Ureter (tissue), 1 donor: ENCODE results near the gene NAV1. TPM values are rescaled to one million over a fixed set of nuclear protein-coding genes. Genes with fewer than 3 reads are reported as not detected.
"Not testable (repeated sequence)": the region's sequence is repeated elsewhere in the genome, so short reads cannot be mapped to it uniquely, and the experiment has no call there.

ENCODE experiments used
- DNase-seq: peaks from one replicate; pipeline ENCODE4 v3.0.0-alpha.2; 2020; ENCODE audit warnings: low spot score
- total RNA-seq: library from RNA; stranded (reverse); gene quantifications from one replicate; pipeline ENCODE4 v1.2.4, GENCODE V29; 2023
- donor health status: DM: yes; HTN: yes; CAD: no.

NAV1 gene
- total RNA-seq, 1 donor from 2014 or later = 49.3 TPM

DNA sequence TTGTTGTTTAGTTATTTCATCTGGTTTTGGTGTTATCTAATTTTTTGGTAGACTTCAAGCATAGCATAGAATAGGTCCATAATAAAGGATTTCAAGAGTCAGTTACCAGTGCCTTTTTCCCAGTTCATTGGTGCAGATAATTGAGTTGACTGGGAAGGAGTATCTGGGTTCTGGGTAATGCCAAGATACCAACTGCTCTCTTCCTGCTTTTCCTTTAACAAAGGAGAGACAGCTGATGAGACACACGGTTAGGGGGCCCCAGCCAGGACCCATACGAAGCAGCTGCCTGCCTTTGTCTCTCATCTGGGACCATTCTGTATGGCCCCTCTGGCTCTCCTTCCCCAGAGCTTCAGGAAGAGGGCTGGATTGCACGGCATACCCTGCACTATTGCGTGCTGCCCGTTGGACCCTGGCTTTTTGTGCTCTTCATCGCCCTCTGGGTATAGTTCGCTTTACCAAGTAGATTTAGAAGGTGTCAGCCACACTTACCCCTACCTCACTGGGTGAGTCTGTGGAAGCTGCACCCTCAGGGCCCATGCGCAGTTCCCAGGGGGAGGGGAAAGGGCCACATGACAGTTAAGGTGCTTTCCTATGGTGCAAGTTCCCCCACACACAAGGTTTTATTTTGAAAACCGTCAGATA, 7.0 kb downstream of the NAV1 start:
- no peak for DNase-seq

DNA sequence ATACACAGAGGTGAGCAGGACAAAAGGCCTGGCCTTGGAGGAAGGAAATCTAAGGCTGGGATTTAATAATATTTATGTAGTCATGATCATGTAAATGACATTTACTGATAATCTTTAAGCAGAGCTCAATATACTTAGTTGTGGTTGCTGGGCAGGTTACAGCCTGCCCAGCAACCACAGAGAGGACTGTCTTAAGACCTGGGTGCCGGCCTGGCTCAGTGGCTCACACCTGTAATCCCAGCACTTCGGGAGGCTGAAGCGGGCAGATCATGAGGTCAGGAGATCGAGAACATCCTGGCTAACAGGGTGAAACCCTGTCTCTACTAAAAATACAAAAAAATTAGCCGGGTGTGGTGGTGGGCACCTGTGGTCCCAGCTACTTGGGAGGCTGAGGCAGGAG, 10.6 kb downstream of the NAV1 start:
- not testable (repeated sequence) for DNase-seq

DNA sequence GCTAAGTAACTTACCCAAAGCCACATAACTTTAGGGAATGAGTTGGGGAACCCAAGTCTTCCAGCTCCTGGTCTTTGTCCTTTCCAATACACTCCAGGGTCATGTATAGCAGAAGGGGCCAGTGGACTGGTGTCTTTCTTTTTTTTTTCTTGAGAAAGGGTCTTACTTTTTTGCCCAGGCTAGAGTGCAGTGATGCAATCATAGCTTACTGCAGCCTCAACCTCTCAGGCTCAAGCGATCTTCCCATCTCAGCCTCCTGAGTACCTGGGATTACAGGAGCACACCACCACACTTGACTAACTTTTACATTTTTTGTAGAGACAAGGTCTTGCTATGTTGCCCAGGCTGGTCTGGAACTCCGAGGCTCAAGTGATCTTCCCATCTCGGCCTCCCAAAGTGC, 12.2 kb downstream of the NAV1 start:
- DNase-seq = no peak

DNA sequence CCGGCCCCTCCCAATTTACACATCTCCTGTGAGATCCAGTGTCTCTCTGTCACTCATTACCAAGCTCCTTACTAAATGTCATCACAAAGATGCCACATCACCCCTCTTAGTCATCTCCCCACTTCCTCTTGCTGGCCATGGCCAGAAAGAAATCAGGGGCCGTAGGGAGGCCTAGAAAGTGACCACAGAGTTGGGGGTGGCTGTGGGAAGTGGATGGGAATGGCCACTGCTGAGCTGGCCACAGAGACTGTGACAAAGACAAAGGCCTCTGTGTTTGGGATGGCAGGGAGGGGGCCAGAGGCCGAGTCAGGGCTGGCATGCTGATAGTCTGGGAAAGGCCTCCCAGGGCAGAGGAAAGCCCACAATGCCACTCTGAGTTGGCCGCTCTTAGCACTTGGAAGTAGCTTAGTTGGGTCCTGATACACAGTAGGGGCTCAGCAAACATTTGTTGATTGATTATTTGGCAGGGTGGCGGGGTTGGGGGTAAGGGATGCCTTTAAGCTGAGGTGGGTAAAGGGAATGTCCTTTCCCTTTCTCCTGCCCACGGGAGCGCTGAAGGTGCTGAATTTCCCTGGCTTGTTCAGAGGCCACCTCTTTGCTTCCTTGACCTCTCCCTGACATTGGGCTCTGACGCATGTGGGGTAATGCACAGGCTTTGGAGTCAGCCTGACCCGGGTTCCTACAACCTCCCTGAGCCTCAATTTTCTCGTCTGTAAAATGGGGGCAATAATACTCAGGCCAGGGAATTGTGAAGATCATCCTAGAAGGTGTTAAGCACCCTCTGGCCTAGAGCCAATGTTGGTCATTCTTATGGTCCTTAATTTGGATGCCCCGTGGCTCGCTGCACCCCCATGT, 13.2 kb downstream of the NAV1 start:
- no peak for DNase-seq

DNA sequence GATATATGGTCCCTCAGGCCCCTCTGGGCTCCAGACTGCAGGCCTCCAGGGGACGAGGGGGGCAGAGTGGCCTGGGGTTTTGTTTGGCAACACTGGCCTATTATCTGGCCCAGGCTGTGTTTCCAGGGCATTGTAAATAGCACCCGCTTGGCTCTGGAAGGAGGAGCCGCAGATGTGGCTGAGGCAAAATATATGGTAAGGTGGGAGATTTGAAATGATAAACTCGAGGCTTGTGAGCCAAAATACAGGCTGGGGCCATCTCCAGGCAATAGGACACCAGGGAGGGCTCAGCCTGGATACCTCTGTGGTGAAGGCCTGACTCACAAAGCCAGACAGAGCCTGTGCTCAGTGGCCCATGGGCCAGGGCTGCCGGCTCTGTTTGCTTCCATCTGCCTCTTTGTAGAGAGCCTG, 14.0 kb downstream of the NAV1 start:
- no peak for DNase-seq

DNA sequence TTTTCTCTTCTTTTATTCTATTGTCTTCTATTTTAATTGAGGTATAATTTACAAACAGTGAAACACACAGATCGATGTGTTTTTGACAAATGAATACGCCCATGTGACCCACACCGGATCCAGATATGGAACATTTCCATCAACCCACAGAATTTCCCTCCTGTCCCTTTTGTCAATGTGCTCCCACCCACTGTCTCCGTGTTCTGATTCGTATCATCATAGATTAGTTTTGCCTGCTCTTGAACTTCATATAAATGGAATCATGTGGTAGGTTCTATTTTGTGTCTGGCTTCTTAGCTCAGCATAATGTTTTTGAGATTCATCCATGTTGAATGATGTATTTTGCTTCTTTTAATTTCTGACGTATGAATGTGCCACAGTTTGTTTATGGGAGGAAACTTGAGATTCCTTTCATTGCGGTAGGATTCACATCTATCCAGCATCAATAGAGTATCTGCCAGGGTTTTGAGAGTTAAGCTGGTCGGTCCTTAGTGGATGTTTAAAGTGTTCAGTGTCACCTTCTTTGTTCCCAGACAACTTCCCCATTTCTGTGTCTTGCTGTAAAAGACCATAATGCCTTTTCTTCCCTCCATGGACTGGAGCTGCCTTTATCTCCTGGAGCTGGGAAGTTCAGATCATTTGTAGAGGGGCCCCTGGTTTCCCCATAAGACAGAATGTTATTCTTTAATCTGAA, 14.7 kb downstream of the NAV1 start:
- no peak for DNase-seq

DNA sequence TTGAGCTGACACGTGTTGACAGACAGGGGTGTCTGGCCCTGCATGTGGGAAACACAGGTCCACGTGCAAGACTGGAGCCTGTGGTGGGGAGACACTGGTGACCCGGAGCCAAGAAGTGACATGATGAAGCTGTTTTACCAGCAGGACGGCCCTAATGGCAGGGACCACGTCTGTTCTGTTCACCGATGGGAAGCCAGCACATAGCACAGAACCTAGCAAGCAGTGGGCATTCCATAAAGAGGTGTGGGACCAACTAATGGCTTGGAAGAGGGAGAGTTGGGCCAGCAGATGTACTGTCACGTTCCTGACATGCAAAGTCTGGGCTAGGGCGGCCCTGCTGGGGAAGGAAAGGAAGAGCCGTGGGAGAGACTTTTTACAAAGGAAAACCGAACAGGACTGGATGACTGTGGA, 15.3 kb downstream of the NAV1 start:
- DNase-seq = no peak

DNA sequence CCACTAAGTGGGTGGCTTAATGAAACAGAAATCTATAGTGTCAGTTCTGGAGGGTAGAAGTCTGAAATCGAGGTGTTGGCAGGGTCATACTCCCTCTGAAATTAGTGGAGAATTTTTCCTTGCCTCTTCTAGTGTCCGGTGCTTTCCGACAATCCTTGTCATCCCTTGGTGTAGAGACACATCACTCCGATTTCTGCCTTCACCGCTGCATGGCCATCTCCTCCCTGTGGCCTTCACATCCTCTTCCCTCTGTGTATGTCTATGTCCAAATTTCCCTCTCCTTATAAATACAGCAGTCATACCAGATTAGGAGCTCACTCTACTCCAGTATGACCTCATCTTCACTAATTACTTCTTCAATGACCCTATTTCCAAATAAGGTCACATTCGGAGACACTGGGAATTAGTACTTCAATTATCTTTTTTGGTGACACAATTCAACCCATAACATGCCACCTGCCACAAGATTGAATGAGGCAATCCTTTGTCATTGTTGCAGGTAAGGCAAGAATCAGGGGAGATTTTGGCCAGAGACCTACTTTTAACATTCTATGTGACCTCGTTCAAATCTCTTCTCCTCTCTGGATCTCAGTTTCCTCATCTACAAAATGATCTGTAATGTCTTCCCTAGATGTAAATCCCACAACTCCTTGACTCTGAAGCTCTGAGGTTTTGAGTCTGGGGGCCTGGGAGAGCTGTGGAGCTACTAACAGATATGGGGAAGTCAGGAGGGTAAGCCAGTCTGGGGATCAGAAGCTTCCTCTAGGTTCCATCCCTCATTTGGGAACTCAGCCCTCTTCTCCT, 16.1 kb downstream of the NAV1 start:
- DNase-seq = no peak

DNA sequence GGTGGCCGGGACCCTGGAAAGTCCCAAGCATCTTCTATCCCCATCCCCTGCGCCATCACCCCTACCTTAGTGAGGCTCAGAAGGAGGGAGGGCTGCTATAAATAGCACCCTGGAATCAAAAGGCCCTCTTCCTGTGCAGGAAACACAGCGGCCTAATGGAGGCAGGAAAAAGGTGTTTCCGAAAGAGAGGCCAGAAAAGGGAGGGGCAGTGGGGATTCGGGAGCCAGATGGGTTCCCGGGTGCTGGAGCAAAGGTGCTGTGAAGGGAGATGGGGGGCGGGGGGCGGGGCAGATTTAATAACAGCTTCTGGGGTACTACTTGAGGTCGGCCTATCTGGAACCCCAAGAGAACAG, 16.6 kb downstream of the NAV1 start:
- no peak for DNase-seq

DNA sequence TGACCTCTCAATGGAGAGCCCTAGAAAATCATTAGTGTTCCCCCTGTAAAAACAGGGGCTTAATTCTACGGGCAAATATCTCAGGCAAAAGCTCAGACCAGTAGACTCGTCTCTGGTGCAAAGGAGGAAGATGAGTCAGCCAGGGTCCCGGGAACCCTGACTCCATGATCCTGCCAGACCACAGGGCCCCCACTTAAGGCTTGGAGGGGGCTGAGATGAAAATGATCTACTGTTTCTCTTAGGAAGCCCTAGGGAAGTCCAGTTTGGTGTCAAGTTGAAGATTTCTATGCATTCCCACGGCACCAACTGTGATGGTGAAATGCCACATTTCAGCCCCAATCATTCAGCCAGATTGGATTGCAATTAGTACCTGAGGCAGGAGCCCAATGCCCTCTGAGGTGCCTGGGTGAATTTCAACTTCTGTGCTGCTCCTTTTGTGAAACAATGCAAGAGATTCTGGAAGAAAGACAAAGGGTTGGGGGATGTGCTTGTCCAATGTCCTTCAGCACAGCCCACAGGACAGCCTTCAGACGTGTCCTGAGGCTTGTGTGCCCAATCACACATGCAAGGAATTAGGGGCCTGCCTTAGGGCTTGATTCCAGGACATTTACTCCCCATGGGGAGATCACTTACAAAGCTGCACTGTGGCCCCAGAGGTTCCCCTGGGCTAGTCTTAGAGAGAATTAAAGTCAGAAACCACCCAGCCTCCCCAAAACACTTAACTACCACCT, 18.1 kb downstream of the NAV1 start:
- DNase-seq = no peak

DNA sequence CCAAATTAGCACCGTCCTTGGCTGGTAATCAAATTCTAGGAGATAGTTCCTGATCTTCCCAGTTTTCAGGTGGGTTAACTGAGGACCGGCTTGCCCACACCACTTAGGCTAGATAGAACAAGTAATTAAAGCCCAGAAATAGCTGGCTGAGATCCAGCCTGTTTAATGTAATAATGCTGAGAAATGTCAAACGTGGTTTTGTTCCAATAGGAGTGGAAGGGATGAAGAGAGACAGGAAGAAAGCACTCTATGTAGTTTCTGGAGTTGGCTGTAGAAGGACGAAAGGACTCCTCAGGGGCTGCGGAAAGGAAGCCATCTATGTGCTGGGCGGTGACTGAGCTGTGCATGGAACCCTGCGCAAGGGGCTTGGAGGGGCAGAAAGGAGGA, 18.6 kb downstream of the NAV1 start:
- DNase-seq = no peak

DNA sequence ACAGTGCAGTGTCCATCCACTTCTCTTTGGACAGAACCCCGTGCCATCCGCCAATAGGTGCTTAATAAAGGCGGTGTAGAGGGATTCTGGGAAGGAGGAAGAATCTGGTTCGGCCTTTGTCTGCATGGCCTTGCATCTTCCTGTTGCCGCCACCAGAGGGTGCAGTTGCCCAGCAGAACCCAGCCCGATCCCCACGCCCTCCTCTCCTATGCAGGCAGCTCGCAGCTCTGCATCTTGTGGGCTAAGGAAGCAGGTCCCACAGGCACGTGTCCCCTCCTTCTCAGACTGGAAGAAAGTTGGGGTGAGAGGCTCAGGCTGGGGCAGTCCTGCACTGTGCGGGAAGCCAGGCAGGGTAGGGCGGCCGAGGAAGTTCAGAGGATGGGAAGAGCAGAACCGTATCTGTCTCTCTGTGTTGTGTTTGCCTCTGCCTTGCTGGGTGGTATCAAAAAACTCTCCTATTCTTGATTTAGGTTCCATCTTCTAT, 20.8 kb downstream of the NAV1 start:
- peak; percentile 84 for DNase-seq

DNA sequence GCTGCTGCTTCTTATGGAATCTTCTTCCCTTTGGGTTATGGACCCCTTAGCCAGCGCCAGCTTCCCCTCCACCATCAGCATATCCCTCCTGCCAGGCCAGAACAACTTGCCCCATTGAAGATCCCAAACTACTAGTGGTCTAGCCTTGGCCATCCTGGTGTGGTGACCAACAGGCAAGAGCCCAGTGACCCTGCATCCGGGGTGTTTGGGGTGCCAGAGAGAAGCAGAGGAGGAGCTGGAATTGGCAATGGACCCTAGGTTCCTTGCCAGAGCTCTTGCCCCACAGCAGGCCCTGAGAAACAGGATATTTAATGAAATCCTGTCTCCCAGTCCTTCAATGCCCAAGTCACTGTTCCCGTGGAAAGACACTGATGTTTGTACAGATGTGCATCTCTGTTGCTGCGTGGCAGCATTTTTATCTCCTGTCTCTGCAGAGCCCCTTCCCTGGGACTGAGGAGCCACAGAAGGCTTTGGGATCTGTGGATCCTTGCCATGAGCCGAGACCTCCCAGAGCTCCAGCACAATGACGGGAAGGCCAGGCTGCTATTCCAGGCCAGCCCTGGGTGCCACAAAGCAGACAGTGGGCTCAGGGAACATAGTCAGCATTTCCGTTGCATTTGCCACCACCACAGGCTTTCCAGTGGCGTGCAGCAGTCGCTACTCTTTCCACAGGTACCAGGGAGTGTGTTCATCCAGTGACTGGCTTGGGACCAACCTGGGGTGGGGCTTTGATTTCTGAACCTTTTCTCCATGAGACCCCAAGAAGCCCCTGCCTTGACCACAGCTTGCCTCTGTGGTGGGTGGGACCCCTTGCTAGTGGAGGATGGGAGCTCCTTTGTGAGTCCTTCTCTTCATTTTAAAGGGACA, 21.6 kb downstream of the NAV1 start:
- DNase-seq = no peak

DNA sequence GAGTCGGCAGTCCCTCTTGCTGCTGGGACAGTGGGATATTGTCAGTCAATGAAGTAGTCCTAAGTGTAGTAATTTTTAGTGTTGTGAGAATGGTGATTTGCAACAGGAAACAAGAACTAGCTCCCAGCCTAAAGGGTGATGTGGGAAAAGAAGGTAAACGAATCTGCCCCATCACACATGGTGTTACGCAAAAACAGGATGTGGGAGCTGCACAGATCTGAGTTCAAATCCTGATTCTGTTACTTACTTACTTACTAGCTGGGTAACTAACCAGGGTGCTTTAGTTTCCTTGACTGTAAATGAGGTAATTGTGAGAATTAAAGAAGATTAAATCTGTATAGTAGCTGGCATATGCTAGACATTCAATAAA, 22.3 kb downstream of the NAV1 start:
- no peak for DNase-seq

DNA sequence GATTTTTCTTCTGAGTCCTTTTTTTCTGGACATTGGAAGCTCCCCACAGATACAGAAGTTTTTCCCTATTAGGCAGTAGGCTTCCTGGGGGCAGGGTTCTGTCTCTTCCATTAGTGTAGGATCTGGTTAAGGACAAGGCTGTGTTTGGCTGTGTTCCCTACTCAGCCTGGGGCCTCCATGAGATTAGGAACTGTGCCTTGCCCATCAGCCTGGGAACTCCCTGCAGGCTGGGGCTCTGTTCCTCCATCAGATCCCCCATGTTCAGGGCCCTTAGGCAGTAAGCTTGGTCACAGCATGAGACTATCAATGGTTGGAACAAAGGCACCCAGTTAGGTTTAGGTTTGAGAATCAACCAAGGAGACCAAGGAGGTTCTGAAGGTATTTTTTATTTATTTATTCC, 22.7 kb downstream of the NAV1 start:
- no peak for DNase-seq

DNA sequence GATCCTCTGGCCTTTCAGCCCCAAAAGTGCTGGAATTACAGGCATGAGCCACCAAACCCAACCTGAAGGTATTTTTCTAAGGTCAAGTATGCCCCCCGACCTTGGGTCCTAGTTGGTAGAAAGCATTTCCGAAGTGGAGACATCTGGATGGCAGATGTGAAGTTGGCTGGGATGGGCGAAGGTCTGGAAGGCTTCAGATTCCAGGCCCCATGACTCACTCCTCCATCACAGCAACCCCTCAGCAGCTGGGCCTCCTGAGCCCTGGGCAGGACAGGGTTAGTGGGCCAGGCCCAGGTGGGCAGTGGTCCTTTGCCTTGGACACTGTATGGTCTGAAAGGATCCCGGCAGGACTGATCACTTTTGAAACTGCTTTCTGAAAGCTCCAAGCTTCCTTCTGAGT, 23.3 kb downstream of the NAV1 start:
- no peak for DNase-seq

DNA sequence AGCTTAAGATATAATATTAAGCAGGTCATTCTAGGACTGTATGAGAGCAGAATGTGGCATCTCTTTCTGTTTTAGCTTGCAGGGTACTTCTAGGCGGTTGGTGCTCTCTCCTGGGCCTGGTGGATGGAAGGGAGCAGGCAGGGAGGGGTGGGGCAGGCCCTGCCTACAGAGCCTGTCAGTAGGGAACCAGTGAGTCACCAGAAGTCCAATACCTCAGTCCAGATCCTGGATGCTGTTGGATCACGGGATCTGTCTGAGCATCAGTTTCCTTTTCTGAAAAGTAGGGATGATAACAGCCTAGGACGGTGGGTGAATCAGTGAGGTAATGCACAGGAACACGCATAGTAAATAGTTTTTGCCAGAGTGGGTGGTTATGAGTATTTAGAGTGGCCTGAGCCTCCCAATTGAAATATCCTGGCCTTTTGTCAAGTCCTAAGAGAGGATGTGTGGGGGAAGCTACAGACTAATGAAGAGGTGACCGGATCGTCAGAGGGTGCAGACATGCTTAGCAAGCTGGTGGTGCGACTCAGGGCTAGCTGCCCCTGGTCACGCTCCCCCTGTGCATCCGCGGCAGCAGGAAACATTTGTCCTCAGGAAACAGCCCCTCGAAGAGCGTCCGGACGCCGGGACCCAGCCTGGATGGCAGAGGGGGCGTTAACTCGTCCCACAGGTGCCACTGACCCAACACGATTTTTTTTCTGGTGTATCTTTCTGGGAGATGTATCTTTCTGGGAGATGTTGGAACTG, 23.9 kb downstream of the NAV1 start:
- DNase-seq = no peak

DNA sequence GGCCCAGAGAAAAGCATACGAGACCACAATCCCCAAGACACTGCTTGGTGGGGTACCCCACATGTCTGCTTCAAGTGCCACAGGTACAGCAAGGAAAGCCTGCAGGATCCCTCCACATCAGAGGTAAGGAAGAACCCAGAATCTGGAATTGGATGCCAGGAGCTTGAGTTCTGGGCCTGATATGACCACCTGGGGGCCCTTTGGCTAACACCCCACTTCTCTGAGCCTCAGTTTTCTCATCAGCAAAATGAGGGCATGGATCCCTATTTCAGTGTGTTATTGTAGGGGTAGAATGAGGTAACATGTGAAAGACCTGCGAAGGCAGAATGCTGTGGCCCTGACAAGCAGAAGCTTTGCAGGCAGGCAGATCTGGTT, 24.5 kb downstream of the NAV1 start:
- no peak for DNase-seq

DNA sequence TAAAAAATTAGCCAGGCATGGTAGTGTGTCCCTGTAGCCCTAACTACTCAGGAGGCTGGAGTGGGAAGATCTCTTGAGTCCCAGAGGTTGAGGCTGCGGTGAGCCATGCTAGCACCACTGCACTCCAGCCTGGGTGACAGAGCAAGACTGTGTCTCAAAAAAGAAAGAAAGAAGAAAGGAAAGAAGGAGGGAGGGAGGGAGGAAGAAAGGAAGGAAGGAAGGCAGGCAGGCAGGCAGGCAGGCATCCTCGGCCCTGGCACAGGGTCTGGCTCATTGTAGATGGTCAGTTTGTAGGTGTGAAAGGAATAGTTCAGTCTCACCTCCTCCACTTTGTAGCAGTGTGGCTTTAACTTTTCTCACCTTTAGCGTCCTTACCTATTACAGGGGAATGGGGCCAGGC, 25.0 kb downstream of the NAV1 start:
- no peak for DNase-seq
